GM23338 (cell line): Measurements from ENCODE around the gene DCDC2. TPM values are rescaled to one million over a fixed set of nuclear protein-coding genes. Genes with fewer than 3 reads are reported as not detected.

Experiments used
- ATAC-seq: fragments of 200-7000 bp; cut with Tn5 transposase; 3 replicates; pipeline ENCODE4 v1.9.1; 2020
- DNase-seq: peaks from one replicate; pipeline ENCODE4 v3.0.0-alpha.2; 2015; ENCODE audit warnings: low spot score
- H2AFZ ChIP-seq: fragments of 200-600 bp; sonication (generic); 2 replicates; pipeline ENCODE4 v1.8.0; 2016; ENCODE audit warnings: antibody characterized with exemption, mild to moderate bottlenecking, moderate library complexity
- H3F3A ChIP-seq: fragments of 200-600 bp; sonication (generic); replicated peaks from 2 replicates; pipeline ENCODE4 v1.8.0; 2017; ENCODE audit warnings: antibody characterized with exemption, mixed run types, low read depth
- H3K27ac ChIP-seq: fragments of 200-600 bp; sonication (generic); 2 replicates; pipeline ENCODE4 v1.6.1; 2016; ENCODE audit warnings: low read depth
- H3K27me3 ChIP-seq: fragments of 200-600 bp; sonication (generic); 2 replicates; pipeline ENCODE4 v1.8.0; 2016; ENCODE audit warnings: mild to moderate bottlenecking, mixed run types, moderate library complexity; ENCODE audit not compliant: insufficient read depth
- H3K36me3 ChIP-seq: fragments of 200-600 bp; sonication (generic); 2 replicates; pipeline ENCODE4 v1.8.0; 2016; ENCODE audit warnings: mild to moderate bottlenecking; ENCODE audit not compliant: insufficient read depth
- H3K4me1 ChIP-seq: fragments of 200-600 bp; sonication (generic); 2 replicates; pipeline ENCODE4 v1.8.0; 2016; ENCODE audit warnings: mild to moderate bottlenecking, moderate library complexity; ENCODE audit not compliant: insufficient read depth
- H3K4me2 ChIP-seq: fragments of 200-600 bp; sonication (generic); 2 replicates; pipeline ENCODE4 v1.7.1; 2017; ENCODE audit warnings: mixed run types
- H3K4me3 ChIP-seq: fragments of 200-600 bp; sonication (generic); 2 replicates; pipeline ENCODE4 v1.6.1; 2016; ENCODE audit warnings: mixed run types
- H3K79me2 ChIP-seq: fragments of 200-600 bp; sonication (generic); replicated peaks from 2 replicates; pipeline ENCODE4 v1.8.0; 2017; ENCODE audit warnings: mild to moderate bottlenecking; ENCODE audit not compliant: insufficient read depth
- H3K9me2 ChIP-seq: fragments of 200-600 bp; sonication (generic); 2 replicates; pipeline ENCODE4 v1.8.0; 2017; ENCODE audit not compliant: insufficient read depth
- H4K20me1 ChIP-seq: fragments of 200-600 bp; sonication (generic); replicated peaks from 2 replicates; pipeline ENCODE4 v1.8.0; 2017; ENCODE audit warnings: mild to moderate bottlenecking; ENCODE audit not compliant: insufficient read depth
- H3K27ac Mint-ChIP-seq: 2 replicates; pipeline ENCODE4 v1.8.0; 2020; ENCODE audit warnings: inconsistent platforms, mild to moderate bottlenecking, moderate library complexity, mixed read lengths
- H3K27me3 Mint-ChIP-seq: 3 replicates; pipeline ENCODE4 v1.8.0; 2022; ENCODE audit warnings: low read depth, mild to moderate bottlenecking, moderate library complexity, mixed read lengths, inconsistent platforms; ENCODE audit not compliant: insufficient read depth, poor library complexity
- H3K36me3 Mint-ChIP-seq: 3 replicates; pipeline ENCODE4 v1.8.0; 2021; ENCODE audit warnings: low read depth, mild to moderate bottlenecking, inconsistent platforms, moderate library complexity, mixed read lengths
- H3K4me1 Mint-ChIP-seq: 3 replicates; pipeline ENCODE4 v1.8.0; 2020; ENCODE audit warnings: mild to moderate bottlenecking, inconsistent platforms, mixed read lengths
- H3K4me3 Mint-ChIP-seq: 3 replicates; pipeline ENCODE4 v1.8.0; 2021; ENCODE audit warnings: moderate library complexity, mild to moderate bottlenecking, inconsistent platforms, mixed read lengths
- H3K9me3 Mint-ChIP-seq: 3 replicates; pipeline ENCODE4 v1.8.0; 2020; ENCODE audit warnings: moderate library complexity, mild to moderate bottlenecking, inconsistent platforms, mixed read lengths
- CREB1 ChIP-seq: fragments of 250-450 bp; sonication (Bioruptor Pico); IDR thresholded peaks from 2 replicates; pipeline ENCODE4 v1.5.0; 2020; ENCODE audit warnings: low read depth, mild to moderate bottlenecking, moderate library complexity
- EZH2 ChIP-seq: fragments of 200-600 bp; sonication (generic); IDR thresholded peaks from one replicate; pipeline ENCODE4 v1.8.0; 2017; ENCODE audit warnings: antibody characterized with exemption, mild to moderate bottlenecking, low read depth; ENCODE audit not compliant: unreplicated experiment
- POLR2AphosphoS5 ChIP-seq: IDR thresholded peaks from 2 replicates; pipeline ENCODE4 v1.6.1; 2016; ENCODE audit warnings: antibody characterized with exemption, low read depth
- ZNF331 ChIP-seq: fragments of 250-450 bp; sonication (Bioruptor Pico); IDR thresholded peaks from 2 replicates; pipeline ENCODE4 v1.5.0; 2020; ENCODE audit warnings: low read depth, mild to moderate bottlenecking, moderate library complexity
- polyA plus RNA-seq: library from polyadenylated mRNA; unstranded; fragments of >200 nt; fragmentation: Nextera tagmentation; extraction: Ambion mirVana; gene quantifications from 2 replicates; pipeline ENCODE4 v1.2.1, GENCODE V29; 2016
- total RNA-seq: library from RNA; depleted of rRNA; stranded (reverse); fragments of >200 nt; shearing (Covaris generic); gene quantifications from 2 replicates; pipeline ENCODE4 v1.2.3, GENCODE V29; 2014
- TF ChIP-seq, protein P1 (sequence below): IDR thresholded peaks from one replicate; pipeline ENCODE4 v1.6.1; 2018; ENCODE audit warnings: antibody characterized with exemption; ENCODE audit not compliant: unreplicated experiment
- TF ChIP-seq, protein P2 (sequence below): fragments of 250-450 bp; sonication (Bioruptor Pico); IDR thresholded peaks from 2 replicates; pipeline ENCODE4 v1.5.0; 2020; ENCODE audit warnings: mild to moderate bottlenecking, moderate library complexity

Gene DCDC2
- total and polyA plus RNA-seq, 2 experiments from 2014 or later: 0.59 to 0.79 TPM

DNA sequence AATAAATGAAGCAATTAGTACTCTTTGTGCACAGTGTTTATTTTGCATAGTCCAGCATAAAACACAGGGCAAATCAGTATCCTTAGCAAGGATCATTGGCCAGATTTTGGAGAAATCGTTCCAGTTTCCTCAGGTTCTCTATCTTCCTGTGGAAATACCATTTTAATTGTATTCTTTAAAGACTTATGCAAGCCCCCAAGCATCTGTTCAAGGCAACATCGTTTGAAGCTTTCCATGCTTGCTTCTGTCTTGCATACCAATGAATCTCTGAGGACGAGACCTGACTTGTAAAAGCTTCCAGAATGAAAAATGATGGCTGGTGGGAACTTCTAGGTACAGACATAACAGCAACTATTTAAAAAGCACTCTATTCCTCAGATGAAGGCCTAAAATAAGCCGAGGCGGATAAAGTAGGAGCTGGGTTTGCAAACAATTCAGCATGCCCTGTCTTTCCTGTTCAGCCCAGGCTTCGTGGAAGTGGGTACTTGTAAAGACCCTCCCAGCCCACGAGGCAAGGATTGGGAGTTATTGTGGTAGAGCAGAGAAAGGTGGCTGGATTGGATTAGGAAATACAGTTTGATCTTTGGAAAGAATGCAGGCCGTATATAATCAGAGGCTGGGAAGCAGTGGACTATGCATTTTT is 210.2 kb downstream of the DCDC2 start:
- no peak overlapping the region for H3K4me3 Mint-ChIP-seq
- no peaks in the 10 kb centered on the region for H4K20me1 ChIP-seq
- no peaks in the 10 kb centered on the region; the same call in 2 of the 3 replicates for H3K9me3 Mint-ChIP-seq
- H3K79me2 ChIP-seq: no peaks in the 10 kb centered on the region
- no peaks in the 10 kb centered on the region for H3K27me3 Mint-ChIP-seq
- DNase-seq (no peak), ATAC-seq (no peak)
- no peak overlapping the region for H3K4me2 ChIP-seq
- no peaks in the 10 kb centered on the region for H3K9me2 ChIP-seq
- H3K4me1 Mint-ChIP-seq: no peaks in the 10 kb centered on the region
- no peak overlapping the region for H2AFZ ChIP-seq
- H3K36me3 Mint-ChIP-seq: no peaks in the 10 kb centered on the region
- H3K27me3 ChIP-seq: no peaks in the 10 kb centered on the region
- no peak for TF ChIP-seq EZH2
- H3K4me1 ChIP-seq: no peaks in the 10 kb centered on the region
- no peak overlapping the region for H3K27ac ChIP-seq
- H3K27ac Mint-ChIP-seq: no peak overlapping the region
- no peaks in the 10 kb centered on the region for H3F3A ChIP-seq
- no peak overlapping the region for H3K4me3 ChIP-seq
- no peaks in the 10 kb centered on the region for H3K36me3 ChIP-seq

DNA sequence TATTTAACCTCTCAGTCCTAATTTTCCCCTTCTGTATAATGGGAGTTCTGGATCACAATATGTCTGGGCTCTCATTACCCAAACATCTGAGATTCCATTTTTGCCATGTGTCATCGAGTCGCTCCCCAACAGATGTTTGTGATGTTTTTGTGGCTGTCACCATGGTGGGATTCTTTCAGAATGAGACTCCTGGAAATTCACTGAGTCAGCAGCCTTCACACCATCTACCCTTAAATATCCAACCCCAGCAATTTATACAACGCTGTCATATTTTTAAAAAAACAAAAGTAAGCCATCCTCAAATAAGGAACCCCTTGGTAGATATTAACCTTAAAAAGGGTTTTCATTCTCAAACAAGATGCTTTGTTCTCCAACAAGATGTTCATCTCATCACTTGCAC is 211.0 kb downstream of the DCDC2 start:
- no peak overlapping the region for H3K27ac ChIP-seq
- no peak for TF ChIP-seq ZNF331 (CRISPR knock-in tag)
- TF ChIP-seq, protein P1, sequence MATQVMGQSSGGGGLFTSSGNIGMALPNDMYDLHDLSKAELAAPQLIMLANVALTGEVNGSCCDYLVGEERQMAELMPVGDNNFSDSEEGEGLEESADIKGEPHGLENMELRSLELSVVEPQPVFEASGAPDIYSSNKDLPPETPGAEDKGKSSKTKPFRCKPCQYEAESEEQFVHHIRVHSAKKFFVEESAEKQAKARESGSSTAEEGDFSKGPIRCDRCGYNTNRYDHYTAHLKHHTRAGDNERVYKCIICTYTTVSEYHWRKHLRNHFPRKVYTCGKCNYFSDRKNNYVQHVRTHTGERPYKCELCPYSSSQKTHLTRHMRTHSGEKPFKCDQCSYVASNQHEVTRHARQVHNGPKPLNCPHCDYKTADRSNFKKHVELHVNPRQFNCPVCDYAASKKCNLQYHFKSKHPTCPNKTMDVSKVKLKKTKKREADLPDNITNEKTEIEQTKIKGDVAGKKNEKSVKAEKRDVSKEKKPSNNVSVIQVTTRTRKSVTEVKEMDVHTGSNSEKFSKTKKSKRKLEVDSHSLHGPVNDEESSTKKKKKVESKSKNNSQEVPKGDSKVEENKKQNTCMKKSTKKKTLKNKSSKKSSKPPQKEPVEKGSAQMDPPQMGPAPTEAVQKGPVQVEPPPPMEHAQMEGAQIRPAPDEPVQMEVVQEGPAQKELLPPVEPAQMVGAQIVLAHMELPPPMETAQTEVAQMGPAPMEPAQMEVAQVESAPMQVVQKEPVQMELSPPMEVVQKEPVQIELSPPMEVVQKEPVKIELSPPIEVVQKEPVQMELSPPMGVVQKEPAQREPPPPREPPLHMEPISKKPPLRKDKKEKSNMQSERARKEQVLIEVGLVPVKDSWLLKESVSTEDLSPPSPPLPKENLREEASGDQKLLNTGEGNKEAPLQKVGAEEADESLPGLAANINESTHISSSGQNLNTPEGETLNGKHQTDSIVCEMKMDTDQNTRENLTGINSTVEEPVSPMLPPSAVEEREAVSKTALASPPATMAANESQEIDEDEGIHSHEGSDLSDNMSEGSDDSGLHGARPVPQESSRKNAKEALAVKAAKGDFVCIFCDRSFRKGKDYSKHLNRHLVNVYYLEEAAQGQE: no peak
- no peak for TF ChIP-seq EZH2
- TF ChIP-seq CREB1: no peak
- no peak for TF ChIP-seq POLR2AphosphoS5
- TF ChIP-seq, protein P2, sequence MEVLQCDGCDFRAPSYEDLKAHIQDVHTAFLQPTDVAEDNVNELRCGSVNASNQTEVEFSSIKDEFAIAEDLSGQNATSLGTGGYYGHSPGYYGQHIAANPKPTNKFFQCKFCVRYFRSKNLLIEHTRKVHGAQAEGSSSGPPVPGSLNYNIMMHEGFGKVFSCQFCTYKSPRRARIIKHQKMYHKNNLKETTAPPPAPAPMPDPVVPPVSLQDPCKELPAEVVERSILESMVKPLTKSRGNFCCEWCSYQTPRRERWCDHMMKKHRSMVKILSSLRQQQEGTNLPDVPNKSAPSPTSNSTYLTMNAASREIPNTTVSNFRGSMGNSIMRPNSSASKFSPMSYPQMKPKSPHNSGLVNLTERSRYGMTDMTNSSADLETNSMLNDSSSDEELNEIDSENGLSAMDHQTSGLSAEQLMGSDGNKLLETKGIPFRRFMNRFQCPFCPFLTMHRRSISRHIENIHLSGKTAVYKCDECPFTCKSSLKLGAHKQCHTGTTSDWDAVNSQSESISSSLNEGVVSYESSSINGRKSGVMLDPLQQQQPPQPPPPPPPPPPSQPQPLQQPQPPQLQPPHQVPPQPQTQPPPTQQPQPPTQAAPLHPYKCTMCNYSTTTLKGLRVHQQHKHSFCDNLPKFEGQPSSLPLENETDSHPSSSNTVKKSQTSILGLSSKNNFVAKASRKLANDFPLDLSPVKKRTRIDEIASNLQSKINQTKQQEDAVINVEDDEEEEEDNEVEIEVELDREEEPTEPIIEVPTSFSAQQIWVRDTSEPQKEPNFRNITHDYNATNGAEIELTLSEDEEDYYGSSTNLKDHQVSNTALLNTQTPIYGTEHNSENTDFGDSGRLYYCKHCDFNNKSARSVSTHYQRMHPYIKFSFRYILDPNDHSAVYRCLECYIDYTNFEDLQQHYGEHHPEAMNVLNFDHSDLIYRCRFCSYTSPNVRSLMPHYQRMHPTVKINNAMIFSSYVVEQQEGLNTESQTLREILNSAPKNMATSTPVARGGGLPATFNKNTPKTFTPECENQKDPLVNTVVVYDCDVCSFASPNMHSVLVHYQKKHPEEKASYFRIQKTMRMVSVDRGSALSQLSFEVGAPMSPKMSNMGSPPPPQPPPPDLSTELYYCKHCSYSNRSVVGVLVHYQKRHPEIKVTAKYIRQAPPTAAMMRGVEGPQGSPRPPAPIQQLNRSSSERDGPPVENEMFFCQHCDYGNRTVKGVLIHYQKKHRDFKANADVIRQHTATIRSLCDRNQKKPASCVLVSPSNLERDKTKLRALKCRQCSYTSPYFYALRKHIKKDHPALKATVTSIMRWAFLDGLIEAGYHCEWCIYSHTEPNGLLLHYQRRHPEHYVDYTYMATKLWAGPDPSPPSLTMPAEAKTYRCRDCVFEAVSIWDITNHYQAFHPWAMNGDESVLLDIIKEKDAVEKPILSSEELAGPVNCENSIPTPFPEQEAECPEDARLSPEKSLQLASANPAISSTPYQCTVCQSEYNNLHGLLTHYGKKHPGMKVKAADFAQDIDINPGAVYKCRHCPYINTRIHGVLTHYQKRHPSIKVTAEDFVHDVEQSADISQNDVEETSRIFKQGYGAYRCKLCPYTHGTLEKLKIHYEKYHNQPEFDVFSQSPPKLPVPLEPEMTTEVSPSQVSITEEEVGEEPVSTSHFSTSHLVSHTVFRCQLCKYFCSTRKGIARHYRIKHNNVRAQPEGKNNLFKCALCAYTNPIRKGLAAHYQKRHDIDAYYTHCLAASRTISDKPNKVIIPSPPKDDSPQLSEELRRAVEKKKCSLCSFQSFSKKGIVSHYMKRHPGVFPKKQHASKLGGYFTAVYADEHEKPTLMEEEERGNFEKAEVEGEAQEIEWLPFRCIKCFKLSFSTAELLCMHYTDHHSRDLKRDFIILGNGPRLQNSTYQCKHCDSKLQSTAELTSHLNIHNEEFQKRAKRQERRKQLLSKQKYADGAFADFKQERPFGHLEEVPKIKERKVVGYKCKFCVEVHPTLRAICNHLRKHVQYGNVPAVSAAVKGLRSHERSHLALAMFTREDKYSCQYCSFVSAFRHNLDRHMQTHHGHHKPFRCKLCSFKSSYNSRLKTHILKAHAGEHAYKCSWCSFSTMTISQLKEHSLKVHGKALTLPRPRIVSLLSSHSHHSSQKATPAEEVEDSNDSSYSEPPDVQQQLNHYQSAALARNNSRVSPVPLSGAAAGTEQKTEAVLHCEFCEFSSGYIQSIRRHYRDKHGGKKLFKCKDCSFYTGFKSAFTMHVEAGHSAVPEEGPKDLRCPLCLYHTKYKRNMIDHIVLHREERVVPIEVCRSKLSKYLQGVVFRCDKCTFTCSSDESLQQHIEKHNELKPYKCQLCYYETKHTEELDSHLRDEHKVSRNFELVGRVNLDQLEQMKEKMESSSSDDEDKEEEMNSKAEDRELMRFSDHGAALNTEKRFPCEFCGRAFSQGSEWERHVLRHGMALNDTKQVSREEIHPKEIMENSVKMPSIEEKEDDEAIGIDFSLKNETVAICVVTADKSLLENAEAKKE (CRISPR knock-in tag): no peak
- no peaks in the 10 kb centered on the region for H3K4me1 Mint-ChIP-seq
- DNase-seq: no peak
- H3K4me3 ChIP-seq: no peak overlapping the region
- H3K4me3 Mint-ChIP-seq: no peak overlapping the region
- no peaks in the 10 kb centered on the region for H3K36me3 ChIP-seq
- ATAC-seq: no peak
- H3K79me2 ChIP-seq: no peaks in the 10 kb centered on the region
- no peaks in the 10 kb centered on the region for H3K27me3 Mint-ChIP-seq
- H3K36me3 Mint-ChIP-seq: no peaks in the 10 kb centered on the region
- H3K4me2 ChIP-seq: no peak overlapping the region
- H3K9me3 Mint-ChIP-seq: no peaks in the 10 kb centered on the region; the same call in 2 of the 3 replicates
- no peaks in the 10 kb centered on the region for H3K27me3 ChIP-seq
- no peaks in the 10 kb centered on the region for H4K20me1 ChIP-seq
- no peaks in the 10 kb centered on the region for H3K9me2 ChIP-seq
- no peaks in the 10 kb centered on the region for H3F3A ChIP-seq
- H2AFZ ChIP-seq: no peak overlapping the region
- H3K27ac Mint-ChIP-seq: no peak overlapping the region
- no peaks in the 10 kb centered on the region for H3K4me1 ChIP-seq
